DMS114 treated with DMSO at 0.1 percent for 48 hours (cell line): ENCODE data around the gene SLC43A1.

ENCODE experiments used
- DNase-seq: peaks from one replicate; lab custom pipeline; 2025; ENCODE audit not compliant: unreplicated experiment; lab: John Stamatoyannopoulos, UW

The SLC43A1 gene

DNA sequence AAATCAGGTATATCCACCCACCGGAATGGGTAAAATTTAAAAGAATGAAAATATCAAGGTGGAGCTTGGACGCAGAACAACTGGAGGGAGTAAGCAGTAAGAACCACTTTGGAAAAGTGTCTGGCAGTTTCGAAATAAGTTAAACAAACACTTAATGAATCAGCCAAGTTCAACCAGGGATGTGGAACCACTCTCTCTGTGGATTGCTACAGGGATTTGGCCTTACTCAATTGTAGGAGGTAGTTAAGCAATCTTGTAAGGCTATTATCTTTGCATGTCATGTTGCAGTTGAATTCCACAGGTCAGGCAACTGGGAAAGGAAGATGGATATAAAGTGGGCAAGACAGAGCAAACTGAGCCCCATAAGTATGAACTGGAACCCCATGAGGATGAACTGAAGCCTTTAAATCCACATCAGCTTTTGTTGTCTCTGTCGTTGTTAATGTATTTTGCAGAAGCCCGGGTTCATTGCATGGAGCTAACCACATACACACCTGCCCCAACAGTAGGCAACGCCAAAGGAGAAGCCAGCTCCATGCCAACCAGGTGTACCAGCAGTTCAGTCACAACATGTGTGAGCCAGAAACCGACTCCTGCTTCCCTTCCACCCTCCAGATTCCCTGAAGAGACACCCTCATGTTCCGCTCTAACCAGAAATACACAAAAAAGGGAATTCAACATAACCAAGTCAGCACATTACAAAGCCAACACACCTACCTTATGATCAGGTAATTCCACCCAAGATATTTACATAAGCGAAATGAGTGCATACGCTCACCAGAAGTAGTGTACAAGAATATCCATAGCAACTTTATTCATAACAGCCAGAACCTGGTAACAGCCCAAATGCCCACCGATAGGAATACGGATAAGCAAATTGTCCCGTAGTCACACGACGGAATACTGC lies 80.6 kb downstream of the SLC43A1 start:
- DNase-seq = no peak
